ENCODE data around the gene CFL2. TPM values are rescaled to one million over a fixed set of nuclear protein-coding genes. Genes with fewer than 3 reads are reported as not detected.

The CFL2 gene
- total RNA-seq, 4 donors from 2014 or later: 229 to 307 (median 268) TPM

GRCh38 chr14:34691206-34691605, 23.2 kb downstream of the CFL2 start:
- H3K36me3 ChIP-seq: no peaks in the 10 kb centered on the region
- TF ChIP-seq EP300 (IDR thresholded peaks at IDR 0.05) (no peak), CTCF (IDR thresholded peaks at IDR 0.05) (no peak), POLR2AphosphoS5 (IDR thresholded peaks at IDR 0.05) (no peak), POLR2A (IDR thresholded peaks at IDR 0.05) (no peak)
- H3K27ac ChIP-seq: no peak overlapping the region
- no peak overlapping the region for H3K4me3 ChIP-seq
- H3K27me3 ChIP-seq: no peaks in the 10 kb centered on the region
- WGBS, 2 donors (ENCODE audit: low coverage in 1 of 2): 75 to 92% methylated on average over 4 of the region's 4 CpGs
- H3K9me3 ChIP-seq: no peaks in the 10 kb centered on the region
- H3K4me1 ChIP-seq: no peaks in the 10 kb centered on the region
- no peak for ATAC-seq

- Histone ChIP-seq H3K27ac (no peak overlapping the region), H3K36me3 (no peaks in the 10 kb centered on the region), H3K27me3 (no peaks in the 10 kb centered on the region), H3K4me3 (no peak overlapping the region), H3K4me1 (no peaks in the 10 kb centered on the region), H3K9me3 (no peaks in the 10 kb centered on the region)
- TF ChIP-seq EP300 (IDR thresholded peaks at IDR 0.05): no peak
- TF ChIP-seq CTCF (IDR thresholded peaks at IDR 0.05): no peak
- no peak for TF ChIP-seq POLR2A (IDR thresholded peaks at IDR 0.05)
- no peak for TF ChIP-seq POLR2AphosphoS5 (IDR thresholded peaks at IDR 0.05)
- no peak for ATAC-seq
- 84 to 89% methylated on average over 3 of the region's 3 CpGs for WGBS, 2 donors (ENCODE audit: low coverage in 1 of 2)
Measured at GRCh38 chr14:34688470-34689206, 25.8 kb downstream of the CFL2 start.

- TF ChIP-seq EP300 (IDR thresholded peaks at IDR 0.05) (no peak), POLR2AphosphoS5 (IDR thresholded peaks at IDR 0.05) (no peak), POLR2A (IDR thresholded peaks at IDR 0.05) (no peak), CTCF (IDR thresholded peaks at IDR 0.05) (no peak)
- Histone ChIP-seq H3K27me3 (no peaks in the 10 kb centered on the region), H3K4me3 (no peak overlapping the region), H3K4me1 (no peaks in the 10 kb centered on the region), H3K36me3 (no peaks in the 10 kb centered on the region), H3K27ac (no peak overlapping the region), H3K9me3 (no peaks in the 10 kb centered on the region)
- no peak for ATAC-seq
- WGBS, 2 donors (ENCODE audit: low coverage in 1 of 2): 68 to 70% methylated on average over 6 to 7 of the region's 7 CpGs
Measured at GRCh38 chr14:34685819-34686428, 28.5 kb downstream of the CFL2 start.

GRCh38 chr14:34684578-34684977, 29.8 kb downstream of the CFL2 start:
- no peak for ATAC-seq
- no peak overlapping the region for H3K4me3 ChIP-seq
- no peak overlapping the region for H3K27ac ChIP-seq
- no peaks in the 10 kb centered on the region for H3K36me3 ChIP-seq
- no peaks in the 10 kb centered on the region for H3K4me1 ChIP-seq
- H3K27me3 ChIP-seq: no peaks in the 10 kb centered on the region
- no peaks in the 10 kb centered on the region for H3K9me3 ChIP-seq
- TF ChIP-seq CTCF (IDR thresholded peaks at IDR 0.05) (no peak), POLR2AphosphoS5 (IDR thresholded peaks at IDR 0.05) (no peak), POLR2A (IDR thresholded peaks at IDR 0.05) (no peak), EP300 (IDR thresholded peaks at IDR 0.05) (no peak)

GRCh38 chr14:34682787-34683321, 31.5 kb downstream of the CFL2 start:
- no peaks in the 10 kb centered on the region for H3K36me3 ChIP-seq
- no peak overlapping the region for H3K4me3 ChIP-seq
- H3K27ac ChIP-seq: no peak overlapping the region
- ATAC-seq: no peak
- 84% methylated on average over 2 of the region's 2 CpGs; no CpG with 5 or more reads in 1 of the 2 donors for WGBS, 2 donors (ENCODE audit: low coverage in 1 of 2)
- H3K27me3 ChIP-seq: no peaks in the 10 kb centered on the region
- H3K4me1 ChIP-seq: no peaks in the 10 kb centered on the region
- no peaks in the 10 kb centered on the region for H3K9me3 ChIP-seq
- TF ChIP-seq POLR2AphosphoS5 (IDR thresholded peaks at IDR 0.05): no peak
- TF ChIP-seq CTCF (IDR thresholded peaks at IDR 0.05): no peak
- TF ChIP-seq EP300 (IDR thresholded peaks at IDR 0.05): no peak
- TF ChIP-seq POLR2A (IDR thresholded peaks at IDR 0.05): no peak

Data from gastroesophageal sphincter (tissue), 4 donors.